GM18907 (cell line): ENCODE measurements around the gene BANP.
"Not testable (repeated sequence)": the region's sequence is repeated elsewhere in the genome, so short reads cannot be mapped to it uniquely, and the experiment has no call there.

Experiments used
- ATAC-seq: cut with Tn5 transposase; IDR thresholded peaks from one replicate; pipeline ENCODE4 v1.9.1; 2021; ENCODE audit warnings: mild to moderate bottlenecking, moderate library complexity; ENCODE audit not compliant: unreplicated experiment

BANP gene

DNA sequence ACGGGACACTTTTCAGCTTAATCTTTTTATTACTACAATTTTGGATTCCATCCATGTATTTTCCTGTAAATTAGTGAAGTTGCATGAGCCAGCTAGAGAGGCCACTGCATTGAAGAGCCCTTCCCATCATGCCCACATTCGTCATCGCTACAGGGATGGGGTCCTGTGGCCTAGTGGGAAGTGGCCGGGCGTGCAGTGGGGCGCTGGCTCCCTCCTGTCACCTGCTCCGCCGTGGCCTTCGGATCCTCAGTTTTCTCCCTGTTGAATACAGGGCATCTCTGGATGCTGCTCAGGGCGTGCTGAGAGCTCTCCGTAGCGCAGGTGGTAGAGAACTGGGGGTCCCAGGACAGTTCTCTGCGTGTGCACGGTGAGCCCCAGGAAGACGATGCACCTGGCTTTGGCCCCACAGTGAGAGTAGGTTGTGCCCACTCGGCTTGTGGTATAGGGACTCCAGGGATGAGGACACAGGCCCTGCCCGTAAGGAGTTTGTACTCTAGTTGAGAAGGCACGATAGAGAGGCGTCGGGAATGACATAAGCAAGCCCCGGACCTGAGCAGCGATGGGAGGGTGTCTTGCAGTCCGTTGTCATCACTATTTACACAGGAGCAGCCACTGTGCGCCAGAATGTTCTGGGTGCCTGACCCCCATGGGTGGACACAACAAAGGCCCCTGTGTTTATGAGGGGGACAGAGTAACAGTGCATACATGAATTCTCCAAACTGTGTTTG, 74.8 kb downstream of the BANP start:
- not testable (repeated sequence) for ATAC-seq

DNA sequence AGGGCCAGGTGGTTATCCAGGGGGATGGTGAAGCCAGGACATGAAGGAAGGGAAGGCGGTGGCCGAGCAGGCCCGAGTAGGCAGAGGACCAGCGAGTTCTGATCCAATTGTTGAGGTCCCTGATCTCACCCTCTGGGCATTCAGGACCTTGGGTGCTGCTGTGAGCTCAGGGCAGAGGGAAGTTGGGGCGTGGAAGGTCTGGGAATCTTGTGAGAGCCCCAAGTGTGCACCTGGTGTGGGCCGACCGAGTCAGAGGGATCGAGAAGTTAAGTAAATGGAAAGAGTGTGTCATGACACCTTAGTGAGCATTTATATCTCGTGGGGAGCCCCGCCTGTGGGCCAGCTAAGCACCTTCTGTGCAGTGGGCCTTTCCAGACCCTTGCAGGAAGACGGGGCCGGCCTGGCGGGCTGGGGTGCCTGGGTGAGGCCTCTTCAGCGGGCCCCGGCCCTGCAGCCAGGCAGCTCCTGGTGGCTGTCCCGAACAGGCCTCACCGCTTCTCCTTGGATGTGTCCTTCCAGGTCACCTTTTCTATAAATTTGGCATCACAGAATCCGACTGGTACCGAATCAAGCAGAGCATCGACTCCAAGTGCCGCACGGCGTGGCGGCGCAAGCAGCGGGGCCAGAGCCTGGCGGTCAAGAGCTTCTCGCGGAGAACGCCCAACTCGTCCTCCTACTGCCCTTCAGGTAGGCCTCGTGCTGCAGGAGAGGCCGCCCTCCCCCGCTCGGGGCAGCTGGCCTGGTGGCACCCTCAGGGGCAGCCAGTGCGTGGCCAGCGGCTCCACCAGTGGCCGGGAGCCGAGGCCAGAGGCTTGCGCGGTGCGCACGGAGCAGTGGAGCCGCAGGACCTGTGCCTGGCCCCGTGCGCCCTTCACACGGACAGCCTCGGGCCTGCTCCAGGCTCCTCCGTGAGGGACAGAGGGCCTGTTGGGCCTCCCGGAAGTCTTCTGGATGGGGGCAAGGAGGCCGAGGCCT, 76.0 kb downstream of the BANP start:
- no peak for ATAC-seq

DNA sequence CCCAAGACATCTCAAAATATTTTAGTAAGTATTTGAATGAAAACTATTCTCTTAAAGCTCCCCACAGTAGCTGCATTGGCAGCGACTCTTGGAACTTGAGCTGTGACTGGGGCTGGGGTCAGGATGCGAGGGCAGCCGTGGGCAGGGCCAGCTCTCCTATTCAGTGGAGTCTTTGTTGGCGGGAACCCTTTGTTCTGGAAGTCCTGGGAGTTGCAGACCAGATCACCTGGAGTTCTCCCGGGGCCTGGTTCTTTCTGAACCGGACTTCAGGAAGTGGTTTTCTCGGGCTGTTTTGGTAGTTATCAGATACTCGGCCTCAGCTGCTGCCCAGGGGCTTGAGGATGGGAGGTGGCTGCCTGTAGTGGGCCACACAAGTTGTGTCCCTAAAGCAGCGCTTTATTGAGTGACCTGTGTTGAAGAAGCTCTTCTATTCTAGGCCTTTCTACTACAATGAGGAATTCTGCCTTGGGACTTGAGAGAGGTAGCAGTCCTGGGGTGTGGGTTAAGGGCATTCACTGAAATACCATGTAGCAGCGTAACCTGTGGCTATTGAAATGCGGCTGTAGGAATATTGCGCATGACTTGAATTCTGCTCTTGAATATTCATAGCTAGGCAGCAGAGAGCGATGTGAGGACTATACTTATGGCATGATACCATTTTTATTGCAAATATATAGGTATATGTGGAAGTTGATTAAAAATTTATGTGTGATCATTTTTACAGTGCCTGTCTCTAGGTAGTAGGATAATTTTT, 77.1 kb downstream of the BANP start:
- not testable (repeated sequence) for ATAC-seq

DNA sequence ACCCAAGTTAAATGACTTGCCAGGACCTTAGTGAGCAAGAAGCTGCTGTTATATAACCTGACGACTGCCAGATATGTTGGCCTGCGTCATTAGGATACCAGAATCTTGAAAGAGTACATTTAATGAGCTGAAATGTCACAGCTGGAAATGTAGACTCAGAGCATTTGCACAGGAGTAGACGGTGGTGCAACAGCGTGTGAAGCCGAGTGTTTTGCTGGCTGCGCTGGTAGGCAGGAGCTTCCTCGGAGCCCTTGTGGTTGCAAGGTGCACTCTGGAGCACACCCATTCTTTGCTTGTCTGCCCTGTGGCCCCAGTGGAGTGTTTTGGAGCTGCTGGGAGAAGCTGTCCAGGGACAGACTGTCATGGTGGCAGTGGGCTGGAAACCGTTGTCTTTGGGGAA, 79.3 kb downstream of the BANP start:
- ATAC-seq = no peak

DNA sequence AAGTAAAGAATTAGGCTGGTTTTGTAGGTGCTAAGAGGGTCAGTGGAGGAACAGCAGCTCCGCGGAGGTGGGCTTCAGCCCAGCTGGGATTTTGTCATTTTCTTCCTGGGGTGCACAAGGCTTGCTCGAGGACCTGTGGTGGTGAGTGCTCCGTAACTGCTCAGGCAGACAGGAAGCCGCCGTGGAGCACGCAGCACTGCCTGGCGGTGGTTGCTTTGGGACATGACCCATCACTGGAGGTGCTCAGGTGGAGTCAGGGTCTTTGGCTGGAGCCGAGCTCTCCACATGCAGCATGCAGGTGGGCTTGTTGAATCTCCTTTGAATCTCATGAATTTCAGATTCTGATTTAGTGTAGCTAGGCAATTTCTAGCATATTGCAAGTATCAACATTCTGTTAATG, 79.7 kb downstream of the BANP start:
- not testable (repeated sequence) for ATAC-seq

DNA sequence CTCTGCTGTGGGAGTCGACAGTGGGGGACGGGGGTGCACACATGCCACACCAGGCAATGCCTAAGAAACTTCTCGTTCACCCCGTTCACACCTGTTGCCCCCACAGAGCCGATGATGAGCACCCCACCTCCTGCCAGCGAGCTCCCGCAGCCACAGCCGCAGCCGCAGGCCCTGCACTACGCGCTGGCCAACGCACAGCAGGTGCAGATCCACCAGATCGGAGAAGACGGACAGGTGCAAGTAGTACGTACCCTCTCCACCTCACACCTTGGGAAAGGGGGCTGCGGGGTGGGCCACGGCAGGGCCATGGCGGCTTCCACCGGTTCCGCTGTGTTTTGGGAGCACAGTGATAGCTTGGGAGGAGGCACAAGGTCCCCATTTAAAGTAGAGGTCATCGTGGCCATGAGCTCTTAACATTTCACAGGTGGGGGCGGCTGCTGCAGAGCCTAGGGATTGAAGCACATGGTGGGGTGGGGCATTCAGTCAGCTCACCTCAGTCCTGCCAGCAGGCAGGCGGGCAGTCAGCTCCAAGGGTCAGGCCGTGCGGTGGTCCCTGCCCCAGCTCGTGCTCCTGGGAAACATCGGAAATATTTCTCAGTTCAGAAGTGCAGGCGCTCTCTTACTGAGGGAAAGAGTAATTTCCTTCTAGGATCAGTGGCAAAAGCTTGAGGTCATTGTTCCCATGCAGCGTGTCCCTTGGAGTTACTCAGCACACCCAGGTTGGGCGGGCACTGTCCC, 81.9 kb downstream of the BANP start:
- not testable (repeated sequence) for ATAC-seq

DNA sequence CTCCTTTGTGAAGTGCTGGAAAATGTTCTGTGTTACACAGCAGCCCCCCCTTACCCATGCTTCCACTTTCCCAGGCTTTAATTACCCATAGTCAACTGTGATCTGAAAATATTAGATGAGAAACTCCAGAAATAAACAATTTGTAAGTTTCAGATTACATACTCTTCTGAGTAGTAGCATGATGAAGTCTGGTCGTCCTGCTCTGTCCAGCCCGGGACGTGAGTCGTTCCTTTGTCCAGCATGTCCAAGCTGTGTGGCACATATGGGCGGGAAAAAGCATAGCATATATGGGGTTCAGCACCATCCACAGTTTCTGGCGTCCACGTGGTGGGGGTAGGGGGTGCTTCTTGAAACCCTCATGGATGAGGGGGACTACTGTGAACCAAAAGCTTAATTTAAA, 83.5 kb downstream of the BANP start:
- no peak for ATAC-seq

DNA sequence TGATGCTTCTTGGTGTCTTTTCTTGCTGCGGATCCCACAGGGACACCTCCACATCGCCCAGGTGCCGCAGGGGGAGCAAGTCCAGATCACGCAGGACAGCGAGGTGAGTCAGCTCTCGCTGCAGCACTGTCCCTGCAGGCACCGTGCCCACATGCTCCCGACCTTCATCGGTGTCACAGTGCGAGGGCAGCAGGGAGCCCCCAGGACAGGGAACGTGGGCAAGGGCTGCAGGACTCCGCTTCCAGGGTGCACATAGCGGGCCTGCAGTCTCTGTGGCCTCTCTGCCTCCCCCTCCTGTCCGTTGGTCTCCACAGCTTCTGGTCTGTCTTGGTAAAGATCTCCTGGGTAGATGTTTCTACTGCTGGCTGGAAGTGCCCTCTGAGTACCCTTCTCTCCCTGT, 84.1 kb downstream of the BANP start:
- ATAC-seq = no peak

DNA sequence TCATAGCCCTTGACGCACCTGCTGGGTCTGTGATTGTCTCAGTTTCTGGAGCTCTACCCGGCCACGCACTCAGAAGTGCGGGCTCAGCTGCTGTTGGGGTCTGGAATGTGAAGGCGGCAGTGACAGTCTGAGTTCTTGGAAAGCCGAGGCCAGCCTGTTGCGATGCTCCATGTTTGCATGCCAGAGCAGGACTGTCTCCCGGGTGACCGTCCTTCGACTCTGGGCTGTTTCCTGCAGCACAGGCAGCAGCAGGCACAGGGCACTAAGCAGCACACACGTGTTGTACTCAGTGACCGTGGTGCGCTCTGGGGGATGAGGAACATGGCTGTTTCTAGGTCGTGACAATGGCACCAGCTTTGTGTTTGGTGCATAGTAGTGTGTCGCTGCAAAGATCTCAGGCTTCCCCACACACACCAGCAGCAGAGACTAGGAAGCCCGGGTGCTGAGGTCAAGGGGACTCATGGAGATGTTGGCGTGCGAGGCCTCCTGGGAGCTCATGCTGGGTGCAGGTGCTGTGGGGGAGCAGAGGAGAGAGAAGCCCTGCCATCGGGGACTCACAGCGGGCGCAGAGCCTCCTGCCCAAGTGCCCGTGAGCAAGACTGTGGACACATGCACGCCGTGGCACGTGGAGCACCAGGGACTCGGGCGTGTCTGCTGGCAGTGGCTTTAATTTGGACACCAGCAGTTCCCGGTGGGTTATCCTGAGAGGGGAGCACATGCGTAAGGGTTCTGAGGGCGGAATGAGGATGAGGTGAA, 84.8 kb downstream of the BANP start:
- ATAC-seq = not testable (repeated sequence)

DNA sequence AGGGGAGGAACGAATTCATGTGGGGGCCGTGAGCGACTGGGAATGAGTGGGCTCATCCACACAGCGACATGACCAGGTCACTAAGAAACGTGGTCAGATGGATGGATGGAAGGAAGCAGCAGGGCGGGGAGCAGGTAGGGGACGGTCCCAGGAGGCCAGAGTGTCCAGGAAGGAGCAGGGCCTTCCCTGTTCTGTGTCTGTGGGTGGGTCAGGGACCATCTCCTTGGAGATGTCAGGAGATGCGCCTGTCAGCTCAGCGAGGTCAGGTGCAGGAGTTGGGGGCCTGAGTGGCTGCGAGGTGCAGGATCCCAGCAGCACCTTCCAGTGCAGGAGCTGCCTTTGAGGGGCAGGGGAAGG, 85.4 kb downstream of the BANP start:
- ATAC-seq = not testable (repeated sequence)

DNA sequence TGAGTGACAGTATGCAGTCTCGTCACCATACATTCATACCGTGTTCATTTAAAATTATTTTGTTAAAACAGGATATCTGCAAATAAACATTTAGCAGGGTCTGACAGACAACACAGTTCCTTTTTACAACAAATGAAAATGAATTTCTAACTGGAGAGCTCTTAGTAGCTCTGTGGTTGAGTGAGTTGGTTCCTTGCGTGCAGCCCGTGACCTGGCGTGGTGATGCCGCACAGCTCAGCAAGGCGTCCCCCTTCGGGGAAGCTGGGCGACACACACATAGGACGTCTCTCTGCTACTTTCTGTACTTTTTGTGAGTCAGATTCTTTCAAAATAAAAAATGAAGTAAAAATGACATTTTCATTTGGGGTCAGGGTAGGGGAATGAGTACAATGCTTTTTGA, 86.1 kb downstream of the BANP start:
- not testable (repeated sequence) for ATAC-seq

DNA sequence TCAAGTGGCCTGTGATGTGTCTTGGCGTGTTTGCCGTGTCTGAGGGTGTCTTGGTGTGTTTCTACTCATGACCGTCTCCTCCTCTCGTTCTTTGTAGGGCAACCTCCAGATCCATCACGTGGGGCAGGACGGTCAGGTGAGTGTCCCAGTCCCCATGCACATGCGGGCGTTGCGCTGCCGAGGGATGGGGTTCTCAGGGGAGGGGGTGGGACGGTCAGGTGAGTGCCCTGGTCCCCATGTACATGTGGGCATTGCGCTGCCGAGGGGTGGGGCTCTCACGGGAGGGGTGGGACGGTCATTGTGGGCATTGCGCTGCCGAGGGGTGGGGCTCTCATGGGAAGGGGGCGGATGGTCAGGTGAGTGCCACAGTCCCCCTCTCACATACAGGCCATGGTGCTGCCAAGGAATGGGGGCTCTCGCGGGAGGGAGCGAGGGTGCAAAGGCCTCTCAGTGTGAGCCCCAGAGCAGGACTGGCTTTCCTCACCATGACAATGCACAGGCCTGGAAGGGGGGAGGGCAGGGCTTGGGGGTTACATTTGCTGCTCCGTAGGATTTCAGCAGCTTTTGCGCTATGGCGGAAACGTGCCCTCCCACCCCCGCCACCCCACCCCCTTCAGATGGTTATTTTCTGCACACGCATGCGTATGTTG, 86.8 kb downstream of the BANP start:
- not testable (repeated sequence) for ATAC-seq

DNA sequence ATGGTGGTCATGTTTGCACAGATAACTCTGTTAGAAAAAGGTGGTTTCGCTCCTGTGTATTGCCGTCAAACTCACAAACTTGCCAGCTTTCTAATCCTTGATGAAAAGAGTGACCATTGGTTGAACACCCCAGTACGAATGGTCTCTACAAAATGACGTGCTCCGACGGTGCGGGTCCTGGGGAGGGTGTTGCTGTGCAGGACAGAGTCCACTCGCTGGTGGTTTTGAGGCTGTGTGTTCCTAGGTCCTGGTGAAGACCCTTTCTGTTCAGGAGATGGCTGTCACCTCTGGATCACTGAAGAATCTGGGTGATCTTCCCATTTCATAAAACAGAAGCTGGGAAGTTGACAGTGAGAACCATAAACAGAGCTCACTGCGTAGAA, 87.3 kb downstream of the BANP start:
- not testable (repeated sequence) for ATAC-seq

DNA sequence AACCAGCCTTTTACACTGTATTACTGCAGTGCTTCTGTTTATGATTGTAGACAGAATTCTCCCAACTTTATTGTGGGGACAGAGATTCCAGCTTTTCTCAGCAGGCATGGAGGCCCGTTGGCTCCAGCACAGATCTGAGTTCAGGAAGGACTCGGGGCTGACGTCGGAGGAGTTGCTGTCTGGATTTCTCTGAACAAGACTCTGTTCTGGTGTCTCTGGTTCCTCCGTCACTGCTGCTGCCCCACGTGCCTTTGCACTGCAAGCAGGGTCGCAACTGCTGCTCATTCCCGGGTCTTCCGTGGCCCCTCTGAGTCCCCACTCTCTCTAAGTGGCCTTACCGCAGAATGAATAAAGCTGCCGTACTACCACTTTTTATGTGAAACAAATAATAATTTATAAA, 88.4 kb downstream of the BANP start:
- ATAC-seq = no peak

DNA sequence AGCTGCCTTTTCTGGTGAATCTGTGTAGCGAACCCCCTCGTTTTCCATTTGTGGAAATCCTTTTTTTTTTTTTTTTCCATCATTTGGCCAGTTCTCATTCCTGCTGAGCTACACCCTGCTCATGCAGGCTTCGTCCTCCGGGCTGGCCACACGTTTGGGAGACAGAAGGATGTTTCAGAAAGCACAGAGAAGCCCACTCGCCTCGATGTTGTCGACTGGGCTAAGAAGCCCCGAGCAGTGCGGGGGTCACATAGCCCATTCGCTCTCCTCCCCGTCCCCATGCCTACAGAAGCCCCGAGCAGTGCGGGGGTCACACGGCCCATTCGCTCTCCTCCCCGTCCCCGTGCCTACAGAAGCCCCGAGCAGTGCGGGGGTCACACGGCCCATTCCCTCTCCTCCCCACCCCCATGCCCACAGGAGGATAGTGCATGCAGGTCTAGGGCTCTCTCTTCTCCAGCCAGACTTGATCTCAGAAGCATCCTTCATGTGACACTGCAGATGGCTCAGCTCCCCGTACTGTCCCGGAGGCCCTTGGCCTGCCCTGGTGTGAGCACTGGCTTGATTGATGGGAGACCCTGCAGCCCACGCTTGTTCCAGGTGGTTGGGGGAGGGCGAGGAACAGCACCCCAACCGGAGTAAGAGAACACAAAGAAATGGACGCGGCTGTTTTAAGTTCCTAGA, 89.1 kb downstream of the BANP start:
- not testable (repeated sequence) for ATAC-seq

DNA sequence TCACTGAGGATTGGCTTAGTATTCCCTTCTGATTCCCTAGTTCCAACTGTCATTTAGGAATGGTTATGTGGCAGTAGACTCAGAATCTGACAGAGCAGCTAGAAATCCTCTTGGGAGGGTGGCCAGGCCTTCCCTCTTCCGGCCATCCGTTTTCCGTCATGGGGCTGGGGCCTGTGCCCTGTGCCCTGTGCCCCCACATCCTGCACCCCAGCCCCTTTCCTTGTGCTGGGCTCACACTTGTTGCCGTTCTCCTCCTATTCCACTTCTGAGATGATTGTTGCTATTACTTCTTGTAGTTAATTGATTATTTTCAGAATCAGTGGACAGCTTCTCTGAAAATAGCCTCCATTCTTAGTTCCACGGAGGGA, 89.6 kb downstream of the BANP start:
- not testable (repeated sequence) for ATAC-seq

DNA sequence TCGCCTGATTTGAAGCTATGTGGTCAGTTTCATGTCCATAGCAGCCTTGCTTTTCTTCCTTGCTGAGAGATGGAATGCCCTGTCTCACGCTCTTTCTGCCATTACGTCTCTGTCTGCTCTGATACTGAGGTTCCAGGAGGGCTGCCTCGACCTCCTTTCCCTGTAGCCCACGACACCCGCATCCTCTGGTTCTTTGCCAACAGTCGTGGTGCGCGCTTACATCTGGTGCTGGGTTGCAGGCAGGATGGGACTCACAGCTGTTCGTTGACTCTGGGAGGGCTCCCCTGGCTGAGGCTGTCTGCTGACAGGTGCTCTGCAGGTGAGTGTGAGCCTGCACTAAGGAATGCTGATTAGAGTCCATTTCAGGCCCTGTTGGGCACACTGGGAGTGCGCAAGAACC, 90.3 kb downstream of the BANP start:
- ATAC-seq = not testable (repeated sequence)

DNA sequence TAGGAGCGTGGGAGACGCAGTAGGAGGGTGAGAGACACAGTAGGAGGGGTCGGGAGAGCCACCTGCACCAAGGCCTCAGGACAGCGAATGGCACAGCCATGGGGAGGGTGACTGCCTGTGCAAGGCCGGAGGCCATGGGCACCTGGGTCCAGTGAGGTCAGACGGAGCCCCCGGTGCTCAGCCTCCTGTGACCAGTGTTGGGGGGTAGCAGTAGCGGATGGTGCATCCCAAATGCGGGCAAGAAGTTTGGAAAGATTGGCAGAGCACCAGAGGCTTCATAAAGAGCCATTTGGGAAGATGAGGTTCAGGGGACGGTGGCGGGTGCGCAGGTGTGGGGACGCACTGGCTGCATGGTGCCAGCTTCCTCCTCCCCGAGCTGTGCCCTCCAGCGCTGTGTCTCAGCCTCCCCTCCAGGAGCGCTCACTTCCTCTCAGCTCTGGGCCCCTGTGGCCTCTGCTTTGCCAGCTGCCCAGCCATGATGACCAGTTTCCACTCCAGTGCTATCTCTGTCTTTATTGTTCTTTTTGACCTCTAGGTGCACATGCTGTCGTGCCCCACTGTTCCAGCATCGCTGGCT, 90.8 kb downstream of the BANP start:
- ATAC-seq = not testable (repeated sequence)
